H9 (cell line): Measurements from ENCODE around the gene CDK8. TPM values are rescaled to one million over a fixed set of nuclear protein-coding genes. Genes with fewer than 3 reads are reported as not detected.
"Not testable (repeated sequence)": the region's sequence is repeated elsewhere in the genome, so short reads cannot be mapped to it uniquely, and the experiment has no call there.

ENCODE experiments used
- DNase-seq: peaks from one replicate; pipeline ENCODE4 v3.0.0-alpha.2; 2017
- H2AFZ ChIP-seq: one replicate; pipeline ENCODE4 v1.6.1; 2013; ENCODE audit warnings: mild to moderate bottlenecking, low read length, control low read depth, moderate library complexity
- H2AK5ac ChIP-seq: 2 replicates; pipeline ENCODE4 v1.6.1; 2013; ENCODE audit warnings: low read length, control low read depth, mixed read lengths; ENCODE audit not compliant: insufficient read length
- H2BK120ac ChIP-seq: one replicate; pipeline ENCODE4 v1.6.1; 2013; ENCODE audit warnings: low read depth, mild to moderate bottlenecking, low read length, control low read depth, inconsistent platforms; ENCODE audit not compliant: poor library complexity, severe bottlenecking
- H2BK12ac ChIP-seq: 2 replicates; pipeline ENCODE4 v1.6.1; 2013; ENCODE audit warnings: low read length, control low read depth, mixed read lengths, low read depth; ENCODE audit not compliant: insufficient read length
- H2BK15ac ChIP-seq: 2 replicates; pipeline ENCODE4 v1.6.1; 2013; ENCODE audit warnings: low read depth, low read length, control low read depth
- H2BK20ac ChIP-seq: one replicate; pipeline ENCODE4 v1.6.1; 2013; ENCODE audit warnings: low read depth, mild to moderate bottlenecking, low read length, control low read depth, inconsistent platforms; ENCODE audit not compliant: poor library complexity, severe bottlenecking
- H2BK5ac ChIP-seq: 2 replicates; pipeline ENCODE4 v1.6.1; 2013; ENCODE audit warnings: low read length, control low read depth, mixed read lengths; ENCODE audit not compliant: insufficient read length
- H3K14ac ChIP-seq: 2 replicates; pipeline ENCODE4 v1.6.1; 2013; ENCODE audit warnings: low read length, control low read depth; ENCODE audit not compliant: insufficient read depth
- H3K18ac ChIP-seq: 2 replicates; pipeline ENCODE4 v1.6.1; 2013; ENCODE audit warnings: low read depth, mild to moderate bottlenecking, mixed read lengths, low read length, control low read depth; ENCODE audit not compliant: insufficient read length
- H3K23ac ChIP-seq: 2 replicates; pipeline ENCODE4 v1.6.1; 2013; ENCODE audit warnings: low read length, control low read depth, mixed read lengths, low read depth; ENCODE audit not compliant: insufficient read length
- H3K23me2 ChIP-seq: 2 replicates; pipeline ENCODE4 v1.6.1; 2013; ENCODE audit warnings: low read depth, mild to moderate bottlenecking, mixed read lengths, low read length, control low read depth; ENCODE audit not compliant: insufficient read length, poor library complexity, severe bottlenecking
- H3K27ac ChIP-seq: 2 replicates; pipeline ENCODE4 v1.5.1; 2013; ENCODE audit warnings: low read length, control low read depth, mixed read lengths, low read depth; ENCODE audit not compliant: insufficient read length
- H3K27me3 ChIP-seq: 2 replicates; pipeline ENCODE4 v1.6.1; 2013; ENCODE audit warnings: low read length, control low read depth, inconsistent platforms; ENCODE audit not compliant: insufficient read depth
- H3K4ac ChIP-seq: 2 replicates; pipeline ENCODE4 v1.6.1; 2013; ENCODE audit warnings: low read depth, mild to moderate bottlenecking, control low read depth, inconsistent platforms, low read length, moderate library complexity
- H3K4me1 ChIP-seq: 2 replicates; pipeline ENCODE4 v1.6.1; 2013; ENCODE audit warnings: low read length, control low read depth, inconsistent platforms; ENCODE audit not compliant: insufficient read depth
- H3K4me2 ChIP-seq: 2 replicates; pipeline ENCODE4 v1.6.1; 2013; ENCODE audit warnings: low read length, control low read depth, mixed read lengths; ENCODE audit not compliant: insufficient read length, insufficient read depth
- H3K56ac ChIP-seq: 2 replicates; pipeline ENCODE4 v1.6.1; 2013; ENCODE audit warnings: low read depth, mild to moderate bottlenecking, mixed read lengths, low read length, control low read depth; ENCODE audit not compliant: insufficient read length
- H3K79me1 ChIP-seq: 2 replicates; pipeline ENCODE4 v1.6.1; 2013; ENCODE audit warnings: low read depth, mild to moderate bottlenecking, moderate library complexity, low read length, control low read depth, inconsistent platforms; ENCODE audit not compliant: insufficient read depth, poor library complexity, severe bottlenecking
- H3K79me2 ChIP-seq: 2 replicates; pipeline ENCODE4 v1.6.1; 2013; ENCODE audit warnings: low read length, control low read depth, inconsistent platforms; ENCODE audit not compliant: insufficient read depth
- H3K9ac ChIP-seq: 2 replicates; pipeline ENCODE4 v1.6.1; 2013; ENCODE audit warnings: low read length, control low read depth, mixed read lengths; ENCODE audit not compliant: insufficient read length; ENCODE audit errors: extremely low read depth
- H3K9me3 ChIP-seq: one replicate; pipeline ENCODE4 v1.6.1; 2013; ENCODE audit warnings: low read depth, low read length, inconsistent platforms; ENCODE audit not compliant: control insufficient read depth
- H3T11ph ChIP-seq: one replicate; pipeline ENCODE4 v1.6.1; 2013; ENCODE audit warnings: mild to moderate bottlenecking, low read length, control low read depth, inconsistent platforms
- H4K20me1 ChIP-seq: one replicate; pipeline ENCODE4 v1.6.1; 2013; ENCODE audit not compliant: control insufficient read depth, insufficient read length, insufficient read depth
- H4K5ac ChIP-seq: 2 replicates; pipeline ENCODE4 v1.6.1; 2013; ENCODE audit warnings: low read depth, mild to moderate bottlenecking, mixed read lengths, low read length, control low read depth; ENCODE audit not compliant: insufficient read length
- H4K8ac ChIP-seq: replicated peaks from 2 replicates; pipeline ENCODE4 v1.6.1; 2013; ENCODE audit warnings: low read length, control low read depth, mixed read lengths, low read depth; ENCODE audit not compliant: insufficient read length
- H4K91ac ChIP-seq: 2 replicates; pipeline ENCODE4 v1.6.1; 2013; ENCODE audit warnings: low read depth, mild to moderate bottlenecking, moderate library complexity, mixed read lengths, low read length, control low read depth; ENCODE audit not compliant: insufficient read length
- H3K27ac Mint-ChIP-seq, 3 experiments: 2 replicates in 2 of 3; 3 replicates in 1 of 3; pipeline ENCODE4 v1.8.0; 2020 to 2021; ENCODE audit warnings: mixed read lengths in 3 of 3, mild to moderate bottlenecking in 1 of 3, moderate library complexity in 1 of 3
- H3K27me3 Mint-ChIP-seq: 2 replicates; pipeline ENCODE4 v1.8.0; 2021; ENCODE audit warnings: low read depth, mild to moderate bottlenecking, moderate library complexity, mixed read lengths
- H3K36me3 Mint-ChIP-seq, 3 experiments: 2 replicates in 2 of 3; 3 replicates in 1 of 3; pipeline ENCODE4 v1.8.0; 2020 to 2021; ENCODE audit warnings: low read depth in 3 of 3, mixed read lengths in 3 of 3; ENCODE audit not compliant: insufficient read depth in 1 of 3
- H3K4me1 Mint-ChIP-seq, 2 experiments: 2 replicates each; pipeline ENCODE4 v1.8.0; 2020; ENCODE audit warnings: mixed read lengths in 2 of 2
- H3K4me3 Mint-ChIP-seq, 2 experiments: 2 replicates in 1 of 2; 3 replicates in 1 of 2; pipeline ENCODE4 v1.8.0; 2020 to 2021; ENCODE audit warnings: mild to moderate bottlenecking in 2 of 2, mixed read lengths in 2 of 2, moderate library complexity in 1 of 2
- H3K9me3 Mint-ChIP-seq, 2 experiments: 2 replicates in 1 of 2; 3 replicates in 1 of 2; pipeline ENCODE4 v1.8.0; 2020; ENCODE audit warnings: mild to moderate bottlenecking in 2 of 2, mixed read lengths in 2 of 2, moderate library complexity in 1 of 2
- CTCF ChIP-seq: fragments of 200-600 bp; sonication (generic); conservative IDR thresholded peaks from 3 replicates; pipeline ENCODE4 v1.8.0; 2021; ENCODE audit warnings: antibody characterized with exemption, mild to moderate bottlenecking
- WGBS: extraction: QIAGEN DNeasy Blood & Tissue Kit; methylation state at CpG from one replicate; pipeline ENCODE4 v1.1.7; 2013; ENCODE audit warnings: missing lambda C conversion rate, low lambda C conversion rate, mixed read lengths; ENCODE audit not compliant: insufficient read length; ENCODE audit errors: extremely low coverage; 5-methylcytosine and 5-hydroxymethylcytosine counted together
- total RNA-seq: library from RNA; stranded (reverse); gene quantifications from 2 replicates; pipeline ENCODE4 v1.2.1, GENCODE V29; 2021

CDK8 gene
- total RNA-seq, 1 experiment from 2014 or later, result 18.1 TPM

GRCh38 chr13:26280822-26281221 is 26.9 kb downstream of the CDK8 start:
- no peaks in the 10 kb centered on the region for H3K23me2 ChIP-seq
- no peak overlapping the region for H3K18ac ChIP-seq
- no peak overlapping the region for H3K4ac ChIP-seq
- Mint-ChIP-seq H3K9me3 (no peaks in the 10 kb centered on the region; a peak in 1 of 5 replicates), H3K4me1 (peaks cover 5 to 9% of the 10 kb centered on the region in 2 experiments; a peak in 2 of 4 replicates), H3K27ac (no peak overlapping the region; a peak in 1 of 7 replicates), H3K27me3 (no peaks in the 10 kb centered on the region), H3K36me3 (peaks cover 12 to 14% (median 12%) of the 10 kb centered on the region in 3 experiments; a peak in 4 of 7 replicates), H3K4me3 (no peak overlapping the region)
- H4K91ac ChIP-seq, result no peak overlapping the region
- no peak overlapping the region for H2AFZ ChIP-seq
- no peaks in the 10 kb centered on the region for H3K4me1 ChIP-seq
- WGBS, result no CpG with 5 or more reads among the region's 1 CpG
- no peaks in the 10 kb centered on the region for H4K20me1 ChIP-seq
- H3K27me3 ChIP-seq, result no peaks in the 10 kb centered on the region
- no peak overlapping the region for H2AK5ac ChIP-seq
- H4K5ac ChIP-seq, result no peak overlapping the region
- TF ChIP-seq CTCF, result peak; percentile 45; the same call in 2 of the 3 replicates
- no peak overlapping the region for H3K27ac ChIP-seq
- H3K9ac ChIP-seq, result no peak overlapping the region
- H2BK120ac ChIP-seq, result no peak overlapping the region
- no peak overlapping the region for H3K4me2 ChIP-seq
- no peaks in the 10 kb centered on the region for H3K79me1 ChIP-seq
- H3K23ac ChIP-seq, result no peak overlapping the region
- H3K79me2 ChIP-seq, result no peaks in the 10 kb centered on the region; the same call in 1 of the 2 replicates
- H3K9me3 ChIP-seq, result no peaks in the 10 kb centered on the region
- H2BK20ac ChIP-seq, result no peak overlapping the region
- DNase-seq, result no peak
- no peak overlapping the region for H4K8ac ChIP-seq
- H3T11ph ChIP-seq, result no peak overlapping the region
- H3K14ac ChIP-seq, result no peak overlapping the region
- no peak overlapping the region for H2BK5ac ChIP-seq
- H2BK15ac ChIP-seq, result no peak overlapping the region
- no peak overlapping the region for H3K56ac ChIP-seq
- H2BK12ac ChIP-seq, result no peak overlapping the region

GRCh38 chr13:26285911-26286310 is 32.0 kb downstream of the CDK8 start:
- H3K18ac ChIP-seq, result not testable (repeated sequence)

More at GRCh38 chr13:26285911-26286310, 32.0 kb downstream of the CDK8 start:
- not testable (repeated sequence) for H3K4me1 ChIP-seq, H3K79me2 ChIP-seq, H3K9me3 Mint-ChIP-seq, H3K23me2 ChIP-seq, H2BK12ac ChIP-seq, H3K9me3 ChIP-seq, H2BK20ac ChIP-seq, H3K79me1 ChIP-seq, H3K14ac ChIP-seq, H3K27me3 ChIP-seq, H4K5ac ChIP-seq, H3K4me1 Mint-ChIP-seq, H4K8ac ChIP-seq, H3K27ac ChIP-seq, H3K4ac ChIP-seq, H4K91ac ChIP-seq, H3K4me3 Mint-ChIP-seq, H2BK15ac ChIP-seq, H2AK5ac ChIP-seq, H4K20me1 ChIP-seq, H3T11ph ChIP-seq, H3K56ac ChIP-seq, H3K23ac ChIP-seq, H2BK120ac ChIP-seq, H2AFZ ChIP-seq, H3K9ac ChIP-seq, H2BK5ac ChIP-seq, H3K4me2 ChIP-seq, H3K27me3 Mint-ChIP-seq, H3K27ac Mint-ChIP-seq, DNase-seq
- peaks cover 6 to 13% (median 6%) of the 10 kb centered on the region in 3 experiments; a peak in 5 of 7 replicates for H3K36me3 Mint-ChIP-seq
- no CpG with 5 or more reads among the region's 2 CpGs for WGBS
